Measurements from ENCODE around the gene LIPA.

DNA sequence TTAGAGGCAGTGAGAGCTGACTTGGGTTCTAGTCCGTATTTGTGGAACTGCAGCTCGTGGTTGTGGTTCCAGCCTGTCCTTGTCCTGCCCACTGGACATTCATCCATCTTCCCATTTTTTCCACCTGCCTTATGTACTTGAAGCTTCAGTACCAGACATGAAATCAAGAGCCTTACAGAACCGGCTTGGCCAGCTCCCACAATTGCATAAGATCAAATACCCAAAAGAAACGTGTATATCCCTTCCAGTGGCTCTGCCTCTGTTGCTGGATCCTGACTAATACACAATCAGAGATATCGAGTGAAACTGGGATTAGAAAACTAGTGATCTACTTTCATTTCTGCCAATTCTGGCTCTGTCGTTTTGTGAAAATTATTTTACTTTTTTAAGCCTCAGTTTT, 23.8 kb upstream of the LIPA start:
- TF ChIP-seq CTCF (IDR thresholded peaks at IDR 0.05) (no peak), POLR2A (IDR thresholded peaks at IDR 0.05) (no peak)
